ENCODE data around the gene CRTC3.

Gene CRTC3

DNA sequence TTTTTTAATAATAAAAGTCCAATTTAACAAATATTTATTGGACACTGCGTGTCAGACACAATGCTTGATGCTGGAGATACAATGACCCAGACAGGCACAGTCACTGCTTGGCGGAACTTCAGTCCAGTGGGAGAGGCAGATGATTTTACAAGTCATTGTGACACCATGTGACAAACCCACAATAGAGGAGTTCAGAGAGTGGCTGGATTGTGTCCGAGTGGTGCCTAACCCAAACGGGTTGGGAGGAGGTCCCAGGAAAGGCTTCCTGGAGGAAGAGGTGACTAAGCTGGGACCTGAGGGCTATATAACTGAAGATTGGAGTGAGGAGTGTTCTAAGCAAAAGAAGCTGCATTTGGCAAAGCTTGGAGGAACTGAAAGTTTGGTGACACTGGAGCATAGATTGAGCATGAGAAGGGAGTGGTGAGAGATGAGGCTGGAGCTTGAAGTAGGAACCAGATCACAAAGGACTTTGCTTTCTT is 41.4 kb downstream of the CRTC3 start:
- TF ChIP-seq, protein P1, sequence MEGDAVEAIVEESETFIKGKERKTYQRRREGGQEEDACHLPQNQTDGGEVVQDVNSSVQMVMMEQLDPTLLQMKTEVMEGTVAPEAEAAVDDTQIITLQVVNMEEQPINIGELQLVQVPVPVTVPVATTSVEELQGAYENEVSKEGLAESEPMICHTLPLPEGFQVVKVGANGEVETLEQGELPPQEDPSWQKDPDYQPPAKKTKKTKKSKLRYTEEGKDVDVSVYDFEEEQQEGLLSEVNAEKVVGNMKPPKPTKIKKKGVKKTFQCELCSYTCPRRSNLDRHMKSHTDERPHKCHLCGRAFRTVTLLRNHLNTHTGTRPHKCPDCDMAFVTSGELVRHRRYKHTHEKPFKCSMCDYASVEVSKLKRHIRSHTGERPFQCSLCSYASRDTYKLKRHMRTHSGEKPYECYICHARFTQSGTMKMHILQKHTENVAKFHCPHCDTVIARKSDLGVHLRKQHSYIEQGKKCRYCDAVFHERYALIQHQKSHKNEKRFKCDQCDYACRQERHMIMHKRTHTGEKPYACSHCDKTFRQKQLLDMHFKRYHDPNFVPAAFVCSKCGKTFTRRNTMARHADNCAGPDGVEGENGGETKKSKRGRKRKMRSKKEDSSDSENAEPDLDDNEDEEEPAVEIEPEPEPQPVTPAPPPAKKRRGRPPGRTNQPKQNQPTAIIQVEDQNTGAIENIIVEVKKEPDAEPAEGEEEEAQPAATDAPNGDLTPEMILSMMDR (IDR thresholded peaks at IDR 0.05; ENCODE audit: low read depth, low read length), result no peak
- no peaks in the 10 kb centered on the region for H3K36me3 ChIP-seq
- H3K9me3 ChIP-seq (ENCODE audit: severe bottlenecking), result no peaks in the 10 kb centered on the region
- H3K27ac ChIP-seq, result no peak overlapping the region
- no peak overlapping the region for H3K4me3 ChIP-seq (ENCODE audit: low read depth, low read length)
- H3K27me3 ChIP-seq (ENCODE audit: insufficient read depth, low read depth, severe bottlenecking), result no peaks in the 10 kb centered on the region
- no peak for DNase-seq

DNA sequence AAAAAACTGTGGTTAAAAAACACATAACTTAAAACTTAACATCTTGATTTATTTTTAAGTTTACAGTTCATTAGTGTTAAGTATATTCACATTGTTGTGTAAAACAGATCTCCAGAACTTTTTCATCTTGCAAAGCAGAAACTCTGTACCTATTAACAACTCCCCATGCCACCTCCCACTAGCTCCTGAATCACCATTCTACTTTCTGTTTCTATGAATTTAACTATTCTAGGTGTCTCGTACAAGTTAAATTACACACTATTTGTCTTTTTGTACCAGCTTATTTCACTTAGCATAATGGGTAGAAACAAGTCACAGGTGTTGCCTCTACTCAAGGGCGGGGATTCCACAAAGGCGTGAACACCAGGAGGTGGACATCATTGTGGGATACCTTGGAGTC is 43.2 kb downstream of the CRTC3 start:
- TF ChIP-seq, protein P1 (IDR thresholded peaks at IDR 0.05; ENCODE audit: low read depth, low read length), result no peak
- no peak overlapping the region for H3K27ac ChIP-seq
- no peak for DNase-seq
- no peaks in the 10 kb centered on the region for H3K9me3 ChIP-seq (ENCODE audit: severe bottlenecking)
- no peaks in the 10 kb centered on the region for H3K36me3 ChIP-seq
- H3K27me3 ChIP-seq (ENCODE audit: insufficient read depth, low read depth, severe bottlenecking), result no peaks in the 10 kb centered on the region
- no peak overlapping the region for H3K4me3 ChIP-seq (ENCODE audit: low read depth, low read length)

DNA sequence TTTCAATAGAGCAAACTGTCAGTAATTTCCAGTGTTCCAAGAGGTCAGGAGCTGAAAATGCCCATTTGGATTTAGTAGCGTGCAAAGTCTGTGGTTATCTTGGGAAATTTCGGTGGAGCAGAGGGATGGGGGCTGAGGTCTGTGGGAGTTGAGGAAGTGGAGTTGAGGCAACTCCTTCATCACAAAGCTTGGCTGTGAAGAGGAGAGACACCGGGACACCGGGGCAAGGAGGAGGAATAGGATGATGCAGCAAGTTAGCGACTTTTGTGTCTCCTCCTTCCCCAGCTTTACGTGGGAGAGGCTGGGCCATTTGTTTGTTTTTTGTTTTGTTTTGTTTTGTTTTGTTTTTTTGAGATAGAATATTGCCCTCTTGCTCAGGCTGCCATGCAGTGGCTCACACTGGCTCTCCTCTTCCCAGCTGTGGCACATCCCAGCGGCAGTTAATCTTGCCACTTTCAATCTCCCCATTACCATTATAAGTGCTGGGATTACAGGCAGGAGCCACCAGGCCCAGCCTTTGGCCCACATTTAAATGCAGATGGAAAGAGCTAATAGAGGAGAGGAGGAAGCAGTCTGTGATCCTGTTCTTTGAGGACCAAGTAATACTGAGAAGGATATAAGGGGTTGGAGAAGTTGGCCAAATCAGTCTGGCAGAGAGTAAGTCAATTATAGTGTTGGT is 47.1 kb downstream of the CRTC3 start:
- no peaks in the 10 kb centered on the region for H3K27me3 ChIP-seq (ENCODE audit: insufficient read depth, low read depth, severe bottlenecking)
- DNase-seq, result no peak
- H3K4me3 ChIP-seq (ENCODE audit: low read depth, low read length), result no peak overlapping the region
- H3K9me3 ChIP-seq (ENCODE audit: severe bottlenecking), result no peaks in the 10 kb centered on the region
- H3K27ac ChIP-seq, result no peak overlapping the region
- no peaks in the 10 kb centered on the region for H3K36me3 ChIP-seq
- TF ChIP-seq, protein P1 (IDR thresholded peaks at IDR 0.05; ENCODE audit: low read depth, low read length), result no peak

DNA sequence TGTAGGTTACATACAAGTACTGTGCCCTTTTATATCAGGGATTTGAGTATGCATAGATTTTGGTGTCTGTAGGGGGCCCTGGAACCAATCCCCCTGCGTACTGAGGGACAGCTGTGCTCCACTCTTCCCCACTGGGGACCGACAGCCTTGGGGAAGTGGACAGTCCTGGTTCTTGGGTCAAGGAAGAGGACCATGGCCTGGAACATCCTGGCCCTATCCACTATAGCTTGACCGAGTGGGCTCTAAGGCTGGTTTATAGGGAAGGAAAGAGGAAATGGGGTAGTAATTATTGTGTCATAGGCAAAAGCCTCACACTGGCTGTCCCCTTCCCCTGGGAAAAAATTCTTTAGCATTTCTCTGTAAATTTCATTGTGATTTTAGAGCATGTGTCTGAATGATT is 49.5 kb downstream of the CRTC3 start:
- no peak for DNase-seq
- Histone ChIP-seq H3K4me3 (ENCODE audit: low read depth, low read length) (no peak overlapping the region), H3K9me3 (ENCODE audit: severe bottlenecking) (no peaks in the 10 kb centered on the region)

DNA sequence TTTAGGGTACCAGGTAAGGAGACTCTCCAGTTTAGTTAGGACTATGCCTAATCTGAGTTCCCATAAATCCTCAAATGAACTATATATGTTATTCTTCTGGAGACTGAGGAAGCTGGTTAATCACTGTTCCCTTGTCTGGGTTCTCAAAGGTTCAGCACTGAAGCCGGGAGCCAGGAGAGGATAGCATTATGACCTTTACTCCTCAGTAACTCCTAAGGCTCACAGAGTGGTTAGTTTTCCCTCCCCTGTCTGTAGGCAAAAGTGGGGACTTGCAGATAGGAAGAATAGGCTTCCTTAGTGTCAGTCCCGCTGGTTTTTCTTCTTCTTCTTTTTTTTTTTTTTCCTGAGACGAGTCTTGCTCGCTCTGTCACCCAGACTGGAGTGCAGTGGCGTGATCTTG is 50.4 kb downstream of the CRTC3 start:
- H3K36me3 ChIP-seq, result no peaks in the 10 kb centered on the region
- no peaks in the 10 kb centered on the region for H3K9me3 ChIP-seq (ENCODE audit: severe bottlenecking)
- H3K27ac ChIP-seq, result no peak overlapping the region
- no peak for DNase-seq
- TF ChIP-seq, protein P1 (IDR thresholded peaks at IDR 0.05; ENCODE audit: low read depth, low read length), result no peak
- H3K4me3 ChIP-seq (ENCODE audit: low read depth, low read length), result no peak overlapping the region
- no peaks in the 10 kb centered on the region for H3K27me3 ChIP-seq (ENCODE audit: insufficient read depth, low read depth, severe bottlenecking)

More for the DNA sequence above, 49.5 kb downstream of the CRTC3 start:
- no peak overlapping the region for H3K27ac ChIP-seq
- no peaks in the 10 kb centered on the region for H3K36me3 ChIP-seq
- TF ChIP-seq, protein P1 (IDR thresholded peaks at IDR 0.05; ENCODE audit: low read depth, low read length), result no peak
- no peaks in the 10 kb centered on the region for H3K27me3 ChIP-seq (ENCODE audit: insufficient read depth, low read depth, severe bottlenecking)

DNA sequence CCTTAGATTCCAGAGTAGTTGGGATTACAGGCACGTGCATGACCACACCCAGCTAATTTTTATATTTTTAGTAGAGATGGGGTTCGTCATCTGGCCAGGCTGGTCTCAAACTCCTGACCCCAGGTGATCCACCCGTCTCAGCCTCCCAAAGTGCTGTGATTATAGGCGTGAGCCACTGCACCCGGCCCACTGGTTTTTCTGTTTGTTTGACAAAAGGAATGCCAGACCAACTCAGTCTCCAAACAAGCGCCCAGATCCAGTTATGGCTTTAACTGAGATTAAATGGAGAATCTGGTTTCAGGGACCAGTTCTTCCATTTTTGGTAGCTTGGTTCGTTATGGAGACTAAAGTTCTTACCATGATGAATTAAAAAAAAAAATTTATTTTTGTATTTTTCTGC is 50.8 kb downstream of the CRTC3 start:
- TF ChIP-seq, protein P1 (IDR thresholded peaks at IDR 0.05; ENCODE audit: low read depth, low read length), result no peak
- H3K36me3 ChIP-seq, result no peaks in the 10 kb centered on the region
- no peak overlapping the region for H3K4me3 ChIP-seq (ENCODE audit: low read depth, low read length)
- DNase-seq, result no peak
- no peaks in the 10 kb centered on the region for H3K9me3 ChIP-seq (ENCODE audit: severe bottlenecking)
- no peaks in the 10 kb centered on the region for H3K27me3 ChIP-seq (ENCODE audit: insufficient read depth, low read depth, severe bottlenecking)
- H3K27ac ChIP-seq, result no peak overlapping the region

All from WERI-Rb-1 (cell line).